Esophagus muscularis mucosa (tissue), 3 donors: ENCODE results near the gene MADCAM1.

Experiments
- POLR2A ChIP-seq: fragments of 450-650 bp; IDR thresholded peaks from one replicate; pipeline ENCODE4 v1.6.1; 2017; ENCODE audit warnings: antibody characterized with exemption, moderate library complexity, mild to moderate bottlenecking, low read depth
- POLR2AphosphoS5 ChIP-seq, 2 donors: sonication (generic); formaldehyde crosslinking; IDR thresholded peaks; one replicate each; pipeline ENCODE4 v1.6.1; 2017; ENCODE audit warnings: antibody characterized with exemption in 2 of 2
- TF ChIP-seq, protein P1 (sequence below), 3 experiments: fragments of 200-600 bp in 2 of 3; fragments of 450-650 bp in 1 of 3; sonication (generic) in 2 of 3; IDR thresholded peaks; one replicate each; pipeline ENCODE4 v1.5.1; 2017 to 2019; ENCODE audit warnings: antibody characterized with exemption in 3 of 3, mild to moderate bottlenecking in 2 of 3, moderate library complexity in 1 of 3

DNA sequence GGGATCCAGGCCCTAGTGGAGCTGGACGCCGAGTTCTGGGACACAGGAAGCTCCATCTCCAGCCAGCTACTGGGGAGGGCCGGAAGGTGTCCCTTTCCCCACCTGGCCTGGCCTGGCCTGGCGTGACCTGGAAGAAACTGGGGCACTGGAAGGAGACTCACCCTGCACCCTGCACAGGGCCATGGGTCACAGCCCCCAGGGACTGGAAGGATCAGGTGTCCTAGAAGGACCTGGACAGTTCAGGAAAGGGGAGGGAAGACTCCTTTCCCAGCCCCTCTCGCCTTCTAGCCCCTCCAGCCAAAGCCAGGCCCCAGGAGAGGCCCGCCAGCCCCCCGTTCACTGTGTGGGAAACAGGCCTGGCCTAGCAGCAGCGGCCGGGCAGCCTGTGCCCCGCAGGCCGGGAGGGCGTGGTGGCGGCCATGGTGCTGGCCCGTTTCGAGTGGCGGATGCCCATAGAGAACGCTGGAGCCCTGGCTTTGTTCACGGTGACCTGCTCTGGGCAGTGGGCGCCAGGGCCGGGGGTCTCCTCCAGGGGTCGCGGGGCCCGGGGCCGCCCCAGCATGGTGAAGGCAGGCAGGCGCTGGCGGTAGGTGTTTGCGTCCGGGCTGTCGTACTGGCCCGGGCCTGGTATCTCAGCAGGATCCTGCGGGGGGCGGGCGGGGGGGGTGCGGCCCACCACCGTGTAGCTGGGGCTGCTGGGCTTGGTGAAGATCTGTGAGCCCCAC lies 32.6 kb upstream of the MADCAM1 start:
- TF ChIP-seq, protein P1, sequence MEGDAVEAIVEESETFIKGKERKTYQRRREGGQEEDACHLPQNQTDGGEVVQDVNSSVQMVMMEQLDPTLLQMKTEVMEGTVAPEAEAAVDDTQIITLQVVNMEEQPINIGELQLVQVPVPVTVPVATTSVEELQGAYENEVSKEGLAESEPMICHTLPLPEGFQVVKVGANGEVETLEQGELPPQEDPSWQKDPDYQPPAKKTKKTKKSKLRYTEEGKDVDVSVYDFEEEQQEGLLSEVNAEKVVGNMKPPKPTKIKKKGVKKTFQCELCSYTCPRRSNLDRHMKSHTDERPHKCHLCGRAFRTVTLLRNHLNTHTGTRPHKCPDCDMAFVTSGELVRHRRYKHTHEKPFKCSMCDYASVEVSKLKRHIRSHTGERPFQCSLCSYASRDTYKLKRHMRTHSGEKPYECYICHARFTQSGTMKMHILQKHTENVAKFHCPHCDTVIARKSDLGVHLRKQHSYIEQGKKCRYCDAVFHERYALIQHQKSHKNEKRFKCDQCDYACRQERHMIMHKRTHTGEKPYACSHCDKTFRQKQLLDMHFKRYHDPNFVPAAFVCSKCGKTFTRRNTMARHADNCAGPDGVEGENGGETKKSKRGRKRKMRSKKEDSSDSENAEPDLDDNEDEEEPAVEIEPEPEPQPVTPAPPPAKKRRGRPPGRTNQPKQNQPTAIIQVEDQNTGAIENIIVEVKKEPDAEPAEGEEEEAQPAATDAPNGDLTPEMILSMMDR (IDR thresholded peaks at IDR 0.05): no peak
- TF ChIP-seq POLR2A (no peak), POLR2AphosphoS5 (IDR thresholded peaks at IDR 0.05) (no peak)
